GM21619 (cell line): ENCODE data around the gene RPTOR.

Source experiments
- ATAC-seq: cut with Tn5 transposase; IDR thresholded peaks from one replicate; pipeline ENCODE4 v1.9.1; 2021; ENCODE audit not compliant: unreplicated experiment

RPTOR gene

DNA sequence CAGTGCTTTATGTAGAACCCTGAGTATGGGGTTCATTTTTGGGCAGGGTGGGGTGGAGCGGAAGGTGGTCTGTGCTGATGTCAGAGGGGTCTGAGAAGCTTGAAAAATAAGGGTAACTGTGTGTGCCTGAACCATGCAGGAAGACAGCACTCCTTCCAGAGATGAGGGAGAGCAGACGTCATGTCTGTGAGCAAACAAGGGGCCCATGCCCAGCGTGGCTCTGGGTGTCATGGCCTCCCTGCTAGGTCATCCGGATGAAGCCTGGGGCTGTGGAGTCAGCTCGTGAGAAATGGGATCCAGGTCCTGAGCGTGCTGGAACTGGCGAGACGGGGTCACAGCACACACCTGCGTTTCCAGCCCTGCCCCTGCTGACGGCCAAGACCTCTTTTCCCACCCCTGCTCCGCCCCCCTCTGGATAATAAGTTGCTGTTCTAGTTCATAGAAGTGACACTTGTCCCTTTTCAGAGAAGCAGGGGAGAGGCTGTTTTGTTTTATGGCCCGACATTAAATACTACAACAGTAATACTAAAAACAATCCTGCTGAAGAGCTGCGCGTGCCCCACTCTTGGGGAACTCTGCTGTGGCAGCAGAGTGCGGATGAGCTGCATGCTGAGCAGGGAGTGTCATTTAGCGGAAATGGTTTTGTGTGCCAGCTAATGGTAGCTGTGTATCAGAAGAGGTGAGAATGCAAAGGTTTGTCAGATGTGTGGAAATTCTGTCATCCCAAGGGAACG is 92.6 kb downstream of the RPTOR start:
- no peak for ATAC-seq

DNA sequence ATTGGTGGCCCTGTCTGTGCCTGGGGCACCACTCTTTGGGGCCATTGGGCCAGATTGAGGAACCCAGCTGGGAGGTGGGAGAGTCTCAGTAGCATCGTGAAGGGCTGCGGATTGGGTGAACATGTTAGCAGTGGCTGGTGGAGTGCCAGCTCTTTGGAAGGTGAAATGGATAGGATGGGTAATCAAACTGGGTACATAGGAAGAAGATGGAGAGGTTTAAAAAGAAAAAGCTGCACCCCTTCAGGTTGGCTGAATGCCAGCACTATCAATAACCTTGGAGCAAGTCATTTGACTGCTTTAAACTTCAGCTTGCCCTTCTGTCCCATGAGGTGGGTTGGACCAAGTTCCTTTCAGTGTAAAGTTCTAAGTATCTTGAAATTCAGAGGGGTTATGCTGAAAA is 95.0 kb downstream of the RPTOR start:
- ATAC-seq, result no peak

DNA sequence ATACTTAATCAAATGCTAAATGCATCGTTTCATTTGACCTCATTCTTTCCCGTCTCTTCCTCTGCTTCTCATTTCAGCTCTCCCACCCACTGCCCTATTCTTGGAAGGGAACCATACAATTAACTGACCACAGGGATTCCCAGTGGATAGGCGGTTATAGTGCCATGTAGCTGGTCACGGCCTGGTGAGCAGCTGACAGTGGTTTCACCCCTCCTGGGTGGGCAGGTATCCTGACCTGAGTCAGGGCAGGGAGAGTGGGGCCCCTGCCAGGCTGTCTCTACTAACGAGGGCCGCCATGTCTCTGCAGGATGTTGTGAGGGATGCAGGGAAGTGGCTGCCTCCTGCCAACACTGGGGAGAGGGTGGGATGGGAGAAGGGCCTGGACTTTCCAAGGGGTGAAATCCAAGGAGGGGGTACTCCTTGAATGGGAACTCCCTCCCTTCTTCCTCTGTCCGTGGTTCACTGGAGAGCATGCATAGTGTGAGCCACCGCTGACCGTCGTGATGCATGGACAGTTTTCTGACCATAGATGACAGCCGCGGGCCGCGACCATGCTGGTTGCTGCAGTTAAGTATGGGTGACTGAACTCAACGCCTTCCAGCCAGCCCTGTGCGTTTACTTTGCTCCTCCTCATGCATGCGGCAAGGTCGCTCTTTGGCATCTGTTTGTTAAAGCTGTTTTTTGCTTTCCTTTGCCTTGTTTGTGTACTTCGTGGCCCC is 95.9 kb downstream of the RPTOR start:
- ATAC-seq, result no peak

DNA sequence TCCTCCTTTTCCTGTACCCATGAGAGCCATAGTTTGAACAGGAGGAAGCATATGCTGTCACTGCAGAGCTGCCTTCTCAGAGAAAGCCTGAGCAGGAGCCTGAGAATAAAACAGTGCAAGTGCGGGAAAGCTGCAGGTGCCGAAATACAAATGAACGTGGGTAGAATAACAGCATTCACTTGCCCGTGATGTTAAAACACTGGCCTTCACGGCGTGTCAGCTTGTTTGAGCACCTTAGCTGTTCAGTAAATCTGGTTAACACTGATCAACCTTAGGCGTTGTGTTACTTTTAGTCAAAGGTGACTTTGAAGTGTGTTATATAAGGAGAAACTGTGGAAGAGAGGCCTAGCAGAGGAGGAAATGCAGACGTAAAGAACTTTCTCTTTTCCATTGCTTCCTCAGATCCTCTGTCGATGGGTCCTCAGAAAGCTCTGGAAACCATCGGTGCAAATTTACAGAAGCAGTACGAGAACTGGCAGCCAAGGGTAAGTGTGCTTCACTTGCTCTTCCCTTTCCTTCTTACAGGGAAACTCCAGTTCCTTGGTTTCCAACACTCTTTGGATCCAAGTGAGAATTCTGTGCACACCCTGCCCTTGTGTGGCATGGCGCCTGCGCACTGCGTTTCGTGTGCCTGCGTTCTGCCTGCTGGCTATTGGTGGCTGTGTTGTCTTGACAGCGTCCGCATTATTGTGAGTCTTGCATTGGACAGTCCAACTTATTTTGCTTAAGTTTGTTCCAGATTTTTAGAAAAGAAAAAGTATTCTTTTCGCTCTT is 98.9 kb downstream of the RPTOR start:
- ATAC-seq, result no peak

DNA sequence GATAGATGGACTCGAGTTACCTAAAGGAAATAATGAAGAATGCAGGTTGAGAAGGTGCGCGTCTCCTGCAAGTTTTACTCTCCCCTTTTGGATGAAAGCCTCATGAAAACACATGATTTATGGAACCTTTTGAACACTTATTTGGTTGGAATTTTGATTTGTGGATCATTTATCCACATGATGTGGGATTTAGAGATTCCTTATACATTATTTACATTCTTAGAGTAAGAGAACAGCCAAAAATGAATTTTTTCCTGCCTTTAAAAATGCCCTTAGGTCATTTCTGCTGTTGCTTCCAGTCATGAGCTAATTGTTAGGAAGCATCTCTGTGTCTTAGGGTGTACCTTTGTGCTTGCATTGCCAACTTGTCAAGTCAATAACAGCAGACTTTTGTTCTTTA is 99.9 kb downstream of the RPTOR start:
- ATAC-seq, result no peak

DNA sequence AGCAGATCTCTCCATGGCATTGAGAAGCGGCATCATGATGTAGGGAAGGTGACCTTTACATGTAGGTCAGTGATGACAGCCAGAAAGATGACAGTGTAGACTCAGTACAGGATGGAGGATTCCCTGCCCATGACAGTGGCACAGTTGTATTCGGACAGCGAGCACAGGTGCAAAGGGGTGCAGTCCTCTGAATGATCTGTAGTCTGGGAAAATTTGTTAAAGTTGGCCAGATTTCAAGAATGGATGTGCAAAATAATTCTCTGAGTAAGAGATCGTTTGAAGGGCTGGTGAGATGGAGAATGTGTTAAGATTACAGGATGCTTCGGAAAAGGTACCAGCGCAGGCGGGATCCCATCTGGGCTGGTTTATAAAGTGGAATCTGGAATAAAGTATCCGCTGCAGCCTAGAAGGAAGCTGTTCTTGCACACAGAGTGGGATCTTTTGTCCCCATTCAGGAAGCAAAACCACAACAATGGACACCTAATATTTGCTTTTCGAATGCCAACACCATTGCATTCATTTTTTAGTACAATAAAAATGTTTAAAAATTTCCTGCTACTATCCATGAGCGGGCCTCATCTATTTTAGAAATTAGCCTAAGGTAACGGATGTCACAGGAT is 101.2 kb downstream of the RPTOR start:
- no peak for ATAC-seq

DNA sequence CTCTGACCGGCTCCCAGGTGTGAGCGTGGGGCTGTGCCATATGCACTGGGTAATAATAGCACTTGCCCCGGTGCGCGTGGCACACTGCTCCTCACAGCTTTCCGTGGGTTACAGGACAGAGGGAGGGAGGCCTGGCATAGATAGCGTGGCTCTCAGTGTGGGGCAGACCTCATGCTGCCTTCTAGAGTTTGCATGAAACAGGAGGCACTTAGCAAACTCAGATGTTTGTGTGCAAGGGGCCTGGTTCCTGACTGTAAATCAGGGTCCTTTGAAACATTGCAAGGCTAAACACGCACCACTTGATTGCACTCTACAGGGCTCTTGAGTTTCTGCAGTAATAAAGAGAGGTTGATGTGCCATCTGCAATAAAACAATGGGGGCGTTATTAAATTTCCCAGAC is 101.7 kb downstream of the RPTOR start:
- no peak for ATAC-seq

DNA sequence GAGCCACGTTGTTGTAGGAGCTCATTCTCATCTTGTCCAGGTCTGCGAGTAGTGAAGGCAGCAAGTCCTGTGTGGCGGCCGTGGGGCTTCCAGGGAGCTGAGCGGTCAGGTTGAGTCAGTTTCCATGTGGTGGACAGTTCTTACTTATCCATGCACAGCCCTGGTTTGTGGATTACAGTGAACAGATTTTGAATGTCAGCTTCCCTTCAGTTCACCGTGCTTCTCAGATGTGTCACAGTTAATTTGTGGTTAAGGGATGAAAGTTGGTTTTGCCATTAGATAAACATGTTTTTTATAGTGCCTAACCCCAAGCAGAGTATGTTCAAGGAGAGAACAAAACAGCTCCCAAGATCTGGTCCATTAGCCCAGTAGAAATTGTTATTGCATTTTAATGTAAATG is 103.1 kb downstream of the RPTOR start:
- ATAC-seq, result no peak

DNA sequence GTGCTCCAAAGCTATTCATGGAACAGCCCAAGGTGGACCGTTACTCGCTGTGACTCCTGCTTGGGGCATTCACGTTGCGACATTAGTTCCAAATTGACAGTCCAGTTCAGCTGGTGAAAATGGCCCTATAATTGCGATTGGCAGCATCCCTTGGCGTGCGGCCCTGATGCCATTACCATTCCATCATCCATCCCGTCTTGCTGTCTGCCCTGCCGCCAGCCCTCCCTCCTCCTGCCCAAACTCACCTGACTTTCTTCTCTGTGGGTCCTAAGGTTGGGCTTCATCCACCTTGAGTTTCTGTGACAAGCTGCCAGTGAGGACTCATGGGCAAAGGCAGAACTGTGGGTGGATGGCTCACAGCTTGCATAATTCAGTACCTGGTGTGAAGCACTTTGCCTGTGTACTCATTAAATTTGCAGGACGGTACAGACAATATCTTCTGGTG is 104.6 kb downstream of the RPTOR start:
- no peak for ATAC-seq

DNA sequence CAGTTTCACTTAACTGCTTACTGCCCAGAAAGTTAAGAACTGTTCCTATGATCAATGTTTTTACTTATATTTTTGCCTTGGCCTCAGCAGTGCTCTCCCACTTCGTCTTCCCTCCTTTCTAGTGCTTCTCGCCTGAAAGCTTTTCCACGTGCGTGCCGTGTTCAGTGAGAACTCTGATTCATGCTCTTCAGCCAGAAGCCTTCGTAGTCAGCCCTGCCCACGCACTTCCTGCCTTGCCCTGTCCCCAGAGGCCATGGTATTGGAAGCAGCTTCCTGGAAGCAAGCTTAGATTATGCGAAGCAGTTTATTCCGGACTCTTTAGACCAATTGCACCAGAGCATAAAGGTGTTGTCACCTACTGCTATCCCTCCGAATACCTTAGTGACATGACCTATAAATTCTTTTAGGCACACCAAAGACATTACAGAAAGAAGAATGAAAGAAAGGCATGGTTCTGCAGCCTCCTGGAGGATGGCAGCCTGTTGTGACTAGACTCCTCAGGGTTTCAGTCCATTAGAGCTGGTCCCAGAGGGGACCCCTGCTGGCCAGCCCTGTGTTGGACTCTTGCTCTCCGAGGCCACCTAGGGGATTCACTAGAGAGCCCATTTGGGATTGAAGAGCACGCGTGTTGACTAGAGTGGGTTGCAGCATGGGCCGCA is 105.2 kb downstream of the RPTOR start:
- ATAC-seq, result no peak

DNA sequence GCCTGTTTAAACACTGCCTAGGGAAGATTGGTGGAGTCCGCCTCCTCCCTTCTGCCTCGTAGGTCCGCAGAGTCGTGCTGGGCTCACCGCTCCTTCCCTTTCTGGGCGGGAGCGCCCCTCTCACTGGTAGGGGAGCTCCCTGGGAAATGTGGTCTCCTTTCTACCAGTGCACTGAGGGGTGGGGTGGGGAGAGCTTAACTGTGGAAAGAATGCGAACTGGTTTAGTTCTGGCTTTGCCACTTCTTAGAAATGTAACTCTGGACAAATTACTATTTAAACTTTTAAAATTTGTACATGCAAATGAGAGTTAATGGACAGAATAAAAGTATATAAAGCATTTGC is 105.7 kb downstream of the RPTOR start:
- no peak for ATAC-seq

DNA sequence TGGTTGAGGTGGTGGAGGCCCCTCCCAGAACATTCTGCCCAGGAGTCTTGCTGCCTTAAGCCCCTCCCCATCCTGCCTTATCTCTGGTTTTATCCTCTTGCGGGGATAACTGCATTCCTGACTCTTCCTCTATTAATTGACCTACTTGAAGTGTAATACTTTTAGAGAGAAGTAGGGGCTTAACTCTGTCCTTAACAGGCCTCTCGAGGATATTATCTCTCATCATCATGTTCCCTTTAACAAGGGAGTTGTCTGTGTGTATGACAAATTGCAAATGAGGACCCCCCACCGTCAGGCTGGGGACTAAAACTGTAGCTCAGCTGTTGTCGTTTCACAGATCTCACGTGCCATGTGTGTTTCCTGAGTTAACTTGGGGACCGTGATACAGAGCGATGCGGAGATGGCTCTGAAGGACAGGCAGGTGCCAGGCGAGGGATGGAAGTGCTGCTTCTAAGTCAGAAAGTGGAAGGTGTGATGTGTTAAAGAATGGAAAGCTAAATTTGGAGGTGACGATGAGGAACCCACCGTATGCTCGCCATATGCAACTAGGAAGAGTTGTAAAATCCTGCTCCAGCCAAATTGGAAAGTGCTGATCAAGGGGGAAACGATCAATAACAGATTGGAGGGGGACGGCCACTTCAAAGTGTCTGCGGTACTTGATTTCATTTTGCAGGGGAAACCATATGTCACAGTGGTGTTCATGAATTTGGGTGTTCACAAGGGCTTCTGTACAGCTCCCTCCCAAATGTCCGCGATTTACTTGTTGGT is 106.3 kb downstream of the RPTOR start:
- no peak for ATAC-seq

DNA sequence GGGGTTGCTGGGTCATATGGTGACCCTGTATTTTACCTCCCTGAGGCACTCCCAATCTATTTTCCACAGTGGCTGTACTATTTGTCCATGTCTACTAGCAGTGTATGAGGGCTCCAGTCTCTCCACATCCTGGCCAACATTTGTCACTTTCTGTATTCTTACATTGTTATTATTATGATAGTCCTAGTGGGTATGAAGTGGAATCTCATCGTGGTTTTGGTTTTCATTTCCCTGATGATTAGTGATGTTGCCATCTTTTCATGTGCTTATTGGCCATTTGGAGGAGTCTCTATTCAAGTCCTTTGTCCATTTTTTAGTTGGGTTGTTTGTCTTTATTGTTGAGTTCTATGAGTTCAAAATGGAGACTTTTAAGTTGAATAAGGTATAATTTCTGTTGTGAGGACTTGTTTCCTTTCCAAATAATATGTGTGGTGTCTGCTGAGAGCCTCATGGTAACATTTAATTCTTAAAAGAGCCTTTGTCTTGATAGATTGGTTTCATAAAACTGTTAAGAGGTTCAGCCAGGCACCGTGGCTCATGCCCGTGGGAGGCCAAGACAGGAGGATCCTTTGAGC is 108.2 kb downstream of the RPTOR start:
- no peak for ATAC-seq

DNA sequence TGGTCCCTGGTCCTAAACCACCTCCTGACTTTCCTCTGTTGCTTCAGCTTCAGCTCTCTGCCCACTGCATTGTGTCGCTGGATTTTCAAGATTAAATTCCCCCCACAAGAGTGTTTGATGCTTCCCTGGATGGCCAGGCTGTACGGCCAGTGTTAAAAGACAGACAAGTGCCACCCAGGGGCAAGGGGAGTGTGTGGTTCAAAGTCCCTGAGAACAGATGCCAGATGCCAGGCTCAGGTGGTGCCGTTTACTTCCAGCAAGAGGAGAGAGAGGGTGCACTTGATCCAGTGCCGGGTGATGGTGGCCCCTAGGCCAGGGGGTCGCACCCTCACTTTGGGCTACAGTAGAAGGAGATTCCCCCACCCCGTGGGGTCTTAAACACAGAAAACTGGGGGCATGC is 109.2 kb downstream of the RPTOR start:
- ATAC-seq, result no peak

DNA sequence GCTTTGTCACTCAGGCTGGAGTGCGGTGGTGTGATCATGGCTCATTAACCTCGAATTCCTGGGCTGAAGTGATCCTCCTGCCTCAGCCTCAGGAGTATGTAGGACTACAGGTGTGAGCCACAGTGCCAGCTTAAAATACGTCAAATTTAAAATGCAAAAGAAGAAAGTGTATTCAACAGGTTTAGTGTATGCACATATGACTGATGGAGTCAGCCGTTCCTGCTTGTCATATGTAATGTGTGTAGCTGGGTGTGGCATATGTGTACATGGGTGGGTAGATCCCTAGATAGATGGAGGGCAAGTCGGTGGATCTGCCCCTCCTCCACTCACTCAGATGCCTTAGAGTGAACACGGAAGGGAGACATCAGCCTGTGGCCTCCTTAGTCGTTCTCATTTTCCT is 111.0 kb downstream of the RPTOR start:
- no peak for ATAC-seq

DNA sequence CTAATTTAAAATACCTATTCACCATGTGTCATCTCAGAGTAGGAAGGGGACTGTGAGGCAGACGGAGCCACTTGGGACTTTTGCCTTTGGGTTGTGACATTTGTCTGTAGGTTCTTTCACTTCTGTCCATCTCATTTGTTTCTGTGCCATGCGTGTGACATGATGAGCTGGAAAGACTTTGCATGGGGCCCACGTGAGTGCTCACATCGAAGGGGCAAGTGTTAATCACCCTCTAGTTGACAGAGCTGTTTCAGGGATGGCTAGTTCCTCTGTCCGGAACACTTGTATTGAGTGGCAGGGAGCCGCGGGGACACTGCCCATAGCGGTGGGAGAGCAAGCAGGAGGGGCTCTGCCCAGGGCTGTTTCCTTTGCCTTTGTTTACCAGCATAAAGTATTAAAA is 112.0 kb downstream of the RPTOR start:
- no peak for ATAC-seq

DNA sequence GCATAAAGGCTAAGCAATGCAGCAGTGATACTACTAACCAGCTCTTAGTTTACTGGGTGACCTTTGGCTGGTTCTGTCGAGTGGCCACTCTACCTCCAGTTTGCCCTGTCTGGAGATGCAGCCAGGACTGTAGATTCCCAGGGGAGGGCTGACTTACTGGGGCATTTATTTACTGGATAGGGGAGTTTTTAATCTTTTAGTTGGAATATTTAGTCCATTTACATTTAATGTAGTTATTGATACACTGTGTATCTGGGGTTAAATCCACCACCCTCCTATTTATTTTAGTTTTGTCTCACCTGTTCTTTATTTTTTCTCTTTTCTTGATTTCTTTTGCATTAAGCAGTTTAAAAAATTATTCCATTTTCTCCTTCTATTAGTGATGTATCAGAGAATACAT is 112.9 kb downstream of the RPTOR start:
- no peak for ATAC-seq

DNA sequence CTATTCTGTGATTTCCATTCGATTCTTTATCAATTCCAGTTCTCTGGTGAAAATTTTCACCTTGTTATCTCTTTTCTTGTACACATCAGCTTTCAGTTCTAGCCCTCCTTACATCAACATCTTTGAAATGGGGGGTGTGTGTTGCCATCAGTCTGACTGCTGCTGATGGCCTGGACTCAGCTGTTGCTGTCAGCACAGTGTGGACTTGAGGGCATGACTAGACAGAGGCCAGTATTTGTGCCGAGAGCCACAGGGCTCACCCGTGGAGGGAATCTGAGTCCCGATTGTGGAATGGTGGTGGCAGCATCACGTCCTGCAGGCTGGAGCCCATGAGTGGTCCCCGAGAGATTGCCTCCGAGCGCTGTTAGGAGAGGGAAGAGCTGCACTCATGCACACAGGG is 114.2 kb downstream of the RPTOR start:
- no peak for ATAC-seq

DNA sequence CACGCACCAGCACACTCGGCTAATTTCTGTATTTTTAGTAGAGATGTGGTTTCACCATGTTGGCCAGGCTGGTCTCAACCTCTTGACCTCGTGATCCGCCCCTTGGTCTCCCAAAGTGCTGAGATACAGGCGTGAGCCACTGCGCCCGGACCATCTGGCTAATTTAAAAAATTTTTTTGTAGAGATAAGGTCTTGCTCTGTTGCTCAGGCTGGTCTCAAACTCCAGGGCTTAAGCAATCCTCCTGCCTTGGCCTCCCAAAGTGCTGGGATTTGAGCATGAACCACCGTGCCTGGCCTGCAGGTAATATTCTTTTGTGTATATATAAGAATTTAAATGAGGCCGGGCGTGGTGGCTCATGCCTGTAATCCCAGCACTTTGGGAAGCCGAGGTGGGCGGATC is 115.0 kb downstream of the RPTOR start:
- no peak for ATAC-seq
